ENCODE measurements around the gene SOX12.

DNA sequence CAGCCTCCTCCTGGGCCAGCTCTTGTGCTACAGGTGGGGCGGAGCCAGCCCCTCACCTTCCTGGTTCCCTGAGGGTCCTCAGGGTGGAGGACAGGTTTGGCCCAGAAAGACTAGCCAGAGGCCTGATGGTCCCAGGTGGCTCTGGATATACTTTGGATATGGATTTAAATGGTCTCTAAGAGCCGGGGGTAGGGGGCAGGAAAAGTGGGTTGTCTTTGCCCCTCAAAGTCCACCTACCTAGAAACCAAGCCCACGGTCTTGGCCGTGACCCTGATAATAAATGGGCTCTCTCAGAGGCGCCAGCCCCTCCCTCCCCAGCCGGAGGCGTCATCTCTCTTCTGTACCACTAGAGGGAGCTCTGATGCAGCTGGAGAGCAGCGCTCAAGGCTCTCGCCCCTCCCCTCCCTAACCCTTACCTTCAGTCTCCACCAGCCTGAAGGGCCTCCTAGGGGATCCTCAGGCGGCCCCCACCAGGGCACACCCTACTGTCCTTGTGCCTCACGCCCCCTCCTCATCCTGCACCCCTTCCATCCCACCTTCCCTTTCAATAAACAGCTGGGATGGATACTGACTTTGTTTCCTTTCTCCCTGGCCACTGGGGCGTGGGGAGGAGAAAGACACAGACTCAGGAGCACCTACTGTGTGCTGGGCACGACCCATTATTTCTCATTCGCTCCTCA is 29.1 kb downstream of the SOX12 start:
- TF ChIP-seq, protein P1, sequence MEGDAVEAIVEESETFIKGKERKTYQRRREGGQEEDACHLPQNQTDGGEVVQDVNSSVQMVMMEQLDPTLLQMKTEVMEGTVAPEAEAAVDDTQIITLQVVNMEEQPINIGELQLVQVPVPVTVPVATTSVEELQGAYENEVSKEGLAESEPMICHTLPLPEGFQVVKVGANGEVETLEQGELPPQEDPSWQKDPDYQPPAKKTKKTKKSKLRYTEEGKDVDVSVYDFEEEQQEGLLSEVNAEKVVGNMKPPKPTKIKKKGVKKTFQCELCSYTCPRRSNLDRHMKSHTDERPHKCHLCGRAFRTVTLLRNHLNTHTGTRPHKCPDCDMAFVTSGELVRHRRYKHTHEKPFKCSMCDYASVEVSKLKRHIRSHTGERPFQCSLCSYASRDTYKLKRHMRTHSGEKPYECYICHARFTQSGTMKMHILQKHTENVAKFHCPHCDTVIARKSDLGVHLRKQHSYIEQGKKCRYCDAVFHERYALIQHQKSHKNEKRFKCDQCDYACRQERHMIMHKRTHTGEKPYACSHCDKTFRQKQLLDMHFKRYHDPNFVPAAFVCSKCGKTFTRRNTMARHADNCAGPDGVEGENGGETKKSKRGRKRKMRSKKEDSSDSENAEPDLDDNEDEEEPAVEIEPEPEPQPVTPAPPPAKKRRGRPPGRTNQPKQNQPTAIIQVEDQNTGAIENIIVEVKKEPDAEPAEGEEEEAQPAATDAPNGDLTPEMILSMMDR (optimal IDR thresholded peaks at IDR 0.05 in 1 of 3, IDR thresholded peaks at IDR 0.05 in 1 of 3, conservative IDR thresholded peaks at IDR 0.05 in 1 of 3; ENCODE audit: extremely low read depth in 1 of 3, insufficient read depth in 2 of 3, low read length in 3 of 3), result peak; percentile 96 to 98 (median 97)
- TF ChIP-seq EZH2 (IDR thresholded peaks at IDR 0.05; ENCODE audit: low read length), result no peak
